Endothelial cell of umbilical vein (primary cell): ENCODE data around the gene DRC1. TPM values are rescaled to one million over a fixed set of nuclear protein-coding genes. Genes with fewer than 3 reads are reported as not detected.
"Not testable (repeated sequence)": the region's sequence is repeated elsewhere in the genome, so short reads cannot be mapped to it uniquely, and the experiment has no call there.

ENCODE experiments used
- BruUV-seq: library from RNA; stranded (reverse); fragments of 400-500 nt; replicated peaks from 2 replicates; lab custom pipeline; 2021; lab: Mats Ljungman, UMichigan
- CTCF ChIA-PET: fragments of 300-600, 350-600 bp; sonication (Branson Sonifier 250); formaldehyde crosslinking; loops from one replicate; lab custom pipeline; 2021; ENCODE audit warnings: antibody characterized with exemption, inconsistent platforms; lab: Charles Lee
- POLR2A ChIA-PET: fragments of 300-600, 350-600 bp; sonication (Branson Sonifier 250); formaldehyde crosslinking; loops from one replicate; lab custom pipeline; 2021; ENCODE audit warnings: antibody characterized with exemption, inconsistent platforms; lab: Charles Lee
- DNase-seq: peaks from one replicate; pipeline ENCODE4 v3.0.0-alpha.2; 2011; ENCODE audit warnings: low read depth, low spot score
- FAIRE-seq: peaks from 2 replicates; lab custom pipeline; 2011; peaks lifted over from hg19 to GRCh38; lab: Jason Lieb, UNC
- H2AFZ ChIP-seq: 2 replicates; pipeline ENCODE4 v1.6.0; 2012; ENCODE audit warnings: low read depth, low read length, control low read depth, inconsistent platforms
- H3K27ac ChIP-seq: 2 replicates; pipeline ENCODE4 v1.5.1; 2011; ENCODE audit warnings: low read depth, mild to moderate bottlenecking, control low read depth, low read length, moderate library complexity; ENCODE audit not compliant: insufficient read depth
- H3K27me3 ChIP-seq, 2 experiments: 2 replicates each; pipeline versions ENCODE4 v1.6.0 to v1.6.1; 2011; ENCODE audit warnings: low read length in 2 of 2, mixed read lengths in 1 of 2; ENCODE audit not compliant: control insufficient read depth in 2 of 2, insufficient read depth in 2 of 2
- H3K36me3 ChIP-seq, 2 experiments: 2 replicates in 1 of 2; 3 replicates in 1 of 2; pipeline ENCODE4 v1.5.1; 2011; ENCODE audit warnings: low read length in 2 of 2, mild to moderate bottlenecking in 1 of 2, moderate library complexity in 1 of 2; ENCODE audit not compliant: control insufficient read depth in 2 of 2, insufficient read depth in 2 of 2; ENCODE audit errors: extremely low read depth in 1 of 2
- H3K4me1 ChIP-seq: 3 replicates; pipeline ENCODE4 v1.5.1; 2011; ENCODE audit warnings: mild to moderate bottlenecking, low read length; ENCODE audit not compliant: control insufficient read depth, insufficient read depth; ENCODE audit errors: extremely low read depth
- H3K4me2 ChIP-seq: 2 replicates; pipeline ENCODE4 v1.6.1; 2011; ENCODE audit warnings: low read length, control low read depth, mixed read lengths; ENCODE audit not compliant: insufficient read depth
- H3K4me3 ChIP-seq, 3 experiments: fragments of 200-600 bp in 1 of 3; sonication (generic), shearing (Covaris generic) in 1 of 3; replicated peaks in 1 of 3; 2 replicates each; pipeline ENCODE4 v1.5.1; 2011 to 2016; ENCODE audit warnings: control low read depth in 3 of 3, low read length in 3 of 3, mild to moderate bottlenecking in 2 of 3, inconsistent platforms in 1 of 3, low read depth in 1 of 3, moderate library complexity in 1 of 3; ENCODE audit not compliant: insufficient read depth in 1 of 3
- H3K79me2 ChIP-seq: 2 replicates; pipeline ENCODE4 v1.6.0; 2012; ENCODE audit warnings: low read length, inconsistent platforms; ENCODE audit not compliant: control insufficient read depth, insufficient read depth
- H3K9ac ChIP-seq: replicated peaks from 2 replicates; pipeline ENCODE3; 2011; ENCODE audit warnings: low read length, control low read depth; ENCODE audit not compliant: insufficient read depth; ENCODE audit errors: extremely low read depth
- H3K9me1 ChIP-seq: replicated peaks from 3 replicates; pipeline ENCODE4 v1.6.0; 2011; ENCODE audit warnings: mild to moderate bottlenecking, low read length; ENCODE audit not compliant: control insufficient read depth, insufficient read depth; ENCODE audit errors: extremely low read depth
- H3K9me3 ChIP-seq: replicated peaks from 2 replicates; pipeline ENCODE4 v1.5.1; 2012; ENCODE audit warnings: low read length, inconsistent platforms; ENCODE audit not compliant: control insufficient read depth, insufficient read depth
- H4K20me1 ChIP-seq: replicated peaks from 2 replicates; pipeline ENCODE3; 2011; ENCODE audit warnings: mild to moderate bottlenecking, low read length; ENCODE audit not compliant: control insufficient read depth, insufficient read depth; ENCODE audit errors: extremely low read depth
- EZH2 ChIP-seq: IDR thresholded peaks from 2 replicates; pipeline ENCODE4 v1.6.1; 2012; ENCODE audit warnings: borderline replicate concordance, low read depth, mild to moderate bottlenecking, moderate library complexity, low read length, inconsistent platforms; ENCODE audit not compliant: severe bottlenecking
- dilution Hi-C: fragments of 300-500 bp; cut with MboI; formaldehyde crosslinking; loops from one replicate; pipeline ENCODE4 v1.15.0; 2019; ENCODE audit warnings: low sequenced_read_pairs; ENCODE audit not compliant: extremely low pct_ligation_motif_present
- intact Hi-C: fragments of 100-400 bp; cut with micrococcal nuclease; formaldehyde crosslinking; loops from one replicate; pipeline ENCODE4 v1.10.0; 2022
- polyA plus RNA-seq, 4 experiments: library from polyadenylated mRNA; depleted of rRNA in 3 of 4; stranded (reverse) in 3 of 4; unstranded in 1 of 4; fragments of >200 nt; gene quantifications; 2 replicates each; pipeline versions ENCODE4 v1.2.1 to v1.2.3, GENCODE V29; 2011 to 2012; ENCODE audit warnings: missing spikeins in 1 of 4
- total RNA-seq: library from RNA; stranded (reverse); gene quantifications from 2 replicates; pipeline ENCODE4 v1.2.3, GENCODE V29; 2021

Gene DRC1
- total and polyA plus RNA-seq, 2 donors (not counting 3 experiments of a cell fraction or from before 2014, with no cell fraction given), result 0.44 TPM; not detected in 1

DNA sequence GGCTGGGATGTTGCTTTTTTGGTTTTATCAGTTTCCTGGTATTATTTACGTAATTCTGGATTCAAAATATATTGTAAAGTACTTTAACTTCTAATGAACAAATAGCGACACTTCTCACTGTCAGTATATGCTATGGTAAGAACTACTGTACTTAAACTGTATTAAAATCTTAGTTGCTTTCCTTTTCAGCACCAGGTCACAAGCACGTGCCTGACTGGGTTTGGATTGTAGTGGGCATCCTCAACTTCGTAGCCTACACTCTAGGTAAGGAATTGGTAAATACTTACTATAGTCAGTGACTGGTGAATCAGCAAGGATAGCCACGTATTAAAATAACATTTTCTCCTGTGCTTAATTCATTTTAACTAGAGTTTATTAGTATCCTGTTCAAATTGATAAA, 34.8 kb upstream of the DRC1 start:
- Histone ChIP-seq H3K9ac (no peak overlapping the region), H3K79me2 (peaks cover 18% of the 10 kb centered on the region), H2AFZ (no peak overlapping the region), H3K4me1 (no peaks in the 10 kb centered on the region), H3K9me3 (no peaks in the 10 kb centered on the region), H3K27ac (no peak overlapping the region), H3K4me2 (no peak overlapping the region), H3K4me3 (no peak overlapping the region), H4K20me1 (no peaks in the 10 kb centered on the region), H3K9me1 (no peaks in the 10 kb centered on the region), H3K27me3 (no peaks in the 10 kb centered on the region), H3K36me3 (peaks cover 0 to 2% of the 10 kb centered on the region in 2 experiments)
- BruUV-seq, result no TSS peak
- FAIRE-seq, result no peak
- intact Hi-C loops (no loop called here), dilution Hi-C loops (no loop called here)
- no peak for DNase-seq
- no peak for TF ChIP-seq EZH2
- ChIA-PET POLR2A (interaction anchor here (1.3 kb wide), 1 partner anchor 21 kb away, joined by 4 read pairs; the partner anchor contains the start of gene SELENOI), CTCF (interaction anchor here (1.2 kb wide), 1 partner anchor 8 kb away, joined by 4 read pairs; no protein-coding TSS in a partner anchor)

DNA sequence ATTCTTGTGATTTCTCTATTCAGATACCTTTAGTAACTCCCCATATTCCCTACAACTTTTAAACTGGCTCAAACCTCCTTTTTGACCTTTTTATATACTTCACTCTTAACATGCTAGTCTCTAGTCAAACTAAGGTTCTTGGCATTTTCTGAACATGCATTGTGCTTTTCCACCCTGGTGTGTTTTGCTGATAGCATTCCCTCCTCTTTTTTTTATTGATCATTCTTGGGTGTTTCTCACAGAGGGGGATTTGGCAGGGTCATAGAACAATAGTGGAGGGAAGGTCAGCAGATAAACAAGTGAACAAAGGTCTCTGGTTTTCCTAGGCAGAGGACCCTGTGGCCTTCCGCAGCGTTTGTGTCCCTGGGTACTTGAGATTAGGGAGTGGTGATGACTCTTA, 32.1 kb upstream of the DRC1 start:
- dilution Hi-C loops, H3K4me3 ChIP-seq, H3K9me3 ChIP-seq, POLR2A ChIA-PET, H4K20me1 ChIP-seq, H2AFZ ChIP-seq, H3K79me2 ChIP-seq, intact Hi-C loops, H3K9me1 ChIP-seq, H3K27ac ChIP-seq, FAIRE-seq, H3K4me2 ChIP-seq, BruUV-seq, H3K4me1 ChIP-seq, H3K27me3 ChIP-seq, H3K9ac ChIP-seq, H3K36me3 ChIP-seq, CTCF ChIA-PET, DNase-seq: not testable (repeated sequence)

DNA sequence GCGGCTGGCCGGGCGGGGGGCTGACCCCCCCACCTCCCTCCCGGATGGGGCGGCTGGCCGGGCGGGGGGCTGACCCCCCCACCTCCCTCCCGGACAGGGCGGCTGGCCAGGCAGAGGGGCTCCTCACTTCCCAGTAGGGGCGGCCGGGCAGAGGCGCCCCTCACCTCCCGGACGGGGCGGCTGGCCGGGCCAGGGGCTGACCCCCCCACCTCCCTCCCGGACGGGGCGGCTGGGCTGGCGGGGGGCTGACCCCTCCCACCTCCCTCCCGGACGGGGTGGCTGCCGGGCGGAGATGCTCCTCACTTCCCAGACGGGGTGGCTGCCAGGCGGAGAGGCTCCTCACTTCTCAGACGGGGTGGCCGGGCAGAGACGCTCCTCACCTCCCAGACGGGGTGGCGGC, 30.8 kb upstream of the DRC1 start:
- dilution Hi-C loops, H3K79me2 ChIP-seq, POLR2A ChIA-PET, H3K9me1 ChIP-seq, H3K4me3 ChIP-seq, CTCF ChIA-PET, H3K4me1 ChIP-seq, H3K9ac ChIP-seq, H4K20me1 ChIP-seq, H3K4me2 ChIP-seq, H2AFZ ChIP-seq, H3K27ac ChIP-seq, H3K9me3 ChIP-seq, H3K36me3 ChIP-seq, intact Hi-C loops, BruUV-seq, H3K27me3 ChIP-seq, FAIRE-seq, DNase-seq: not testable (repeated sequence)
